Activated T-helper 1 cell treated with Interleukin-2 at 50 U/mL for 16 hours (primary cell): ENCODE data around the gene CLCN6.

Experiments used
- DNase-seq: peaks from one replicate; pipeline ENCODE4 v3.0.0-alpha.2; 2020; ENCODE audit warnings: low read depth

Gene CLCN6

GRCh38 chr1:11831945-11832725, 26.1 kb downstream of the CLCN6 start:
- no peak for DNase-seq

GRCh38 chr1:11833497-11833896, 27.5 kb downstream of the CLCN6 start:
- no peak for DNase-seq

GRCh38 chr1:11833900-11834299, 27.9 kb downstream of the CLCN6 start:
- DNase-seq = no peak

- DNase-seq = no peak
These were observed 29.6 kb downstream of the CLCN6 start for GRCh38 chr1:11835441-11836225.

GRCh38 chr1:11836955-11837766, 31.2 kb downstream of the CLCN6 start:
- DNase-seq = no peak

GRCh38 chr1:11837767-11838348, 31.9 kb downstream of the CLCN6 start:
- DNase-seq = no peak

GRCh38 chr1:11838349-11839272, 32.6 kb downstream of the CLCN6 start:
- DNase-seq = peak; percentile 55

GRCh38 chr1:11839727-11840705, 34.0 kb downstream of the CLCN6 start:
- no peak for DNase-seq

GRCh38 chr1:11841245-11842153, 35.5 kb downstream of the CLCN6 start:
- no peak for DNase-seq

GRCh38 chr1:11842154-11843041, 36.4 kb downstream of the CLCN6 start:
- no peak for DNase-seq

- no peak for DNase-seq
These were observed 39.8 kb downstream of the CLCN6 start for GRCh38 chr1:11845641-11846335.

- no peak for DNase-seq
These were observed 41.8 kb downstream of the CLCN6 start, which contains the start of gene NPPA for GRCh38 chr1:11847667-11848372. NPPA (minus strand) TSS chr1:11847783; CDS start chr1:11847684, 99 bp downstream.

- DNase-seq = no peak
These were observed 42.3 kb downstream of the CLCN6 start for GRCh38 chr1:11848373-11848700.

- DNase-seq = no peak
These were observed 44.2 kb downstream of the CLCN6 start for GRCh38 chr1:11850156-11850555.

- DNase-seq = no peak
These were observed 45.2 kb downstream of the CLCN6 start for GRCh38 chr1:11851180-11851579.

GRCh38 chr1:11854519-11854918, 48.5 kb downstream of the CLCN6 start:
- no peak for DNase-seq
